ENCODE results near the gene LCN12.

GRCh38 chr9:136921718-136922117, 30.4 kb upstream of the LCN12 start:
- TF ChIP-seq CTCF (IDR thresholded peaks at IDR 0.05) (no peak), POLR2A (IDR thresholded peaks at IDR 0.05) (no peak), POLR2AphosphoS5 (IDR thresholded peaks at IDR 0.05) (no peak), EP300 (IDR thresholded peaks at IDR 0.05) (no peak)

Measured in gastroesophageal sphincter (tissue), 3 donors.